HEK293 (cell line): ENCODE measurements around the gene ICAM2.

ENCODE experiments used
- CTCF ChIA-PET: fragments of 350-600 bp; formaldehyde crosslinking; extraction: SDS; loops from one replicate; lab custom pipeline; 2021; ENCODE audit warnings: antibody characterized with exemption; lab: Yijun Ruan, JAX
- POLR2A ChIA-PET: fragments of 300-600 bp; formaldehyde crosslinking; extraction: SDS; loops from one replicate; lab custom pipeline; 2020; ENCODE audit warnings: antibody characterized with exemption, inconsistent platforms; lab: Yijun Ruan, JAX
- H3K27ac ChIP-seq: fragments of 200-500 bp; sonication (Bioruptor generic); 2 replicates; pipeline ENCODE4 v1.5.1; 2014; ENCODE audit warnings: low read depth, low read length, control low read depth, inconsistent platforms; ENCODE audit errors: extremely low read depth
- H3K36me3 ChIP-seq, 2 experiments: fragments of 200-500 bp in 1 of 2; sonication (Bioruptor generic) in 1 of 2; 1 replicate in 1 of 2; 2 replicates in 1 of 2; pipeline ENCODE4 v1.5.1; 2014 to 2017; ENCODE audit warnings: inconsistent platforms in 2 of 2, low read length in 2 of 2; ENCODE audit not compliant: control insufficient read depth in 2 of 2, insufficient read depth in 1 of 2
- H3K4me1 ChIP-seq: fragments of 200-500 bp; sonication (Bioruptor generic); 2 replicates; pipeline ENCODE4 v1.5.1; 2014; ENCODE audit warnings: mild to moderate bottlenecking, low read length, inconsistent platforms; ENCODE audit not compliant: control insufficient read depth, insufficient read depth
- H3K4me3 ChIP-seq: 2 replicates; pipeline ENCODE4 v1.5.1; 2011; ENCODE audit warnings: low read depth, mild to moderate bottlenecking, control low read depth, low read length, moderate library complexity
- H3K9me3 ChIP-seq: fragments of 200-500 bp; sonication (Bioruptor generic); 2 replicates; pipeline ENCODE4 v1.5.1; 2014; ENCODE audit warnings: low read depth, low read length, inconsistent platforms; ENCODE audit not compliant: control insufficient read depth, insufficient read depth
- BCL11B ChIP-seq: fragments of 450-650 bp; formaldehyde crosslinking; IDR thresholded peaks from 2 replicates; pipeline ENCODE4 v1.5.1; 2016; ENCODE audit warnings: low read depth, missing biosample characterization, missing genetic modification characterization
- GLI2 ChIP-seq: fragments of 450-650 bp; formaldehyde crosslinking; IDR thresholded peaks from 2 replicates; pipeline ENCODE4; 2017; ENCODE audit warnings: missing biosample characterization, missing genetic modification characterization, low read depth, borderline replicate concordance
- SALL2 ChIP-seq: fragments of 450-650 bp; formaldehyde crosslinking; IDR thresholded peaks from 2 replicates; pipeline ENCODE4 v1.5.0; 2017; ENCODE audit warnings: missing biosample characterization, mild to moderate bottlenecking, missing genetic modification characterization, borderline replicate concordance
- ZBTB17 ChIP-seq: fragments of 450-650 bp; formaldehyde crosslinking; IDR thresholded peaks from 2 replicates; pipeline ENCODE4 v1.5.1; 2016; ENCODE audit warnings: missing biosample characterization, missing genetic modification characterization
- ZNF114 ChIP-seq: fragments of 450-650 bp; formaldehyde crosslinking; IDR thresholded peaks from 2 replicates; pipeline ENCODE4 v1.5.0; 2017; ENCODE audit warnings: missing biosample characterization, missing genetic modification characterization
- ZNF121 ChIP-seq: fragments of 450-650 bp; formaldehyde crosslinking; IDR thresholded peaks from 2 replicates; pipeline ENCODE4 v1.5.1; 2016; ENCODE audit warnings: missing biosample characterization, missing genetic modification characterization
- ZNF148 ChIP-seq: fragments of 450-650 bp; formaldehyde crosslinking; IDR thresholded peaks from 2 replicates; pipeline ENCODE4 v1.5.0; 2017; ENCODE audit warnings: missing biosample characterization, missing genetic modification characterization, borderline replicate concordance
- ZNF157 ChIP-seq: fragments of 450-650 bp; formaldehyde crosslinking; IDR thresholded peaks from 2 replicates; pipeline ENCODE4 v1.5.1; 2016; ENCODE audit warnings: missing biosample characterization, missing genetic modification characterization
- ZNF239 ChIP-seq: fragments of 450-650 bp; formaldehyde crosslinking; IDR thresholded peaks from 2 replicates; pipeline ENCODE4 v1.5.1; 2016; ENCODE audit warnings: missing biosample characterization, missing genetic modification characterization
- ZNF302 ChIP-seq: fragments of 450-650 bp; formaldehyde crosslinking; IDR thresholded peaks from 2 replicates; pipeline ENCODE4 v1.5.1; 2016; ENCODE audit warnings: missing biosample characterization, missing genetic modification characterization, low read depth
- ZNF416 ChIP-seq: fragments of 450-650 bp; formaldehyde crosslinking; IDR thresholded peaks from 2 replicates; pipeline ENCODE4 v1.5.1; 2016; ENCODE audit warnings: missing biosample characterization, missing genetic modification characterization
- ZNF548 ChIP-seq: fragments of 450-650 bp; formaldehyde crosslinking; IDR thresholded peaks from 2 replicates; pipeline ENCODE4 v1.5.1; 2016; ENCODE audit warnings: missing biosample characterization, missing genetic modification characterization
- ZNF558 ChIP-seq: fragments of 450-650 bp; formaldehyde crosslinking; IDR thresholded peaks from 2 replicates; pipeline ENCODE4 v1.5.1; 2016; ENCODE audit warnings: missing biosample characterization, missing genetic modification characterization
- ZNF670 ChIP-seq: fragments of 450-650 bp; formaldehyde crosslinking; IDR thresholded peaks from 2 replicates; pipeline ENCODE4 v1.5.1; 2016; ENCODE audit warnings: missing biosample characterization, missing genetic modification characterization, low read depth
- ZNF704 ChIP-seq: fragments of 450-650 bp; formaldehyde crosslinking; IDR thresholded peaks from 2 replicates; pipeline ENCODE4 v1.5.1; 2016; ENCODE audit warnings: missing biosample characterization, missing genetic modification characterization
- ZNF776 ChIP-seq: fragments of 450-650 bp; formaldehyde crosslinking; IDR thresholded peaks from 2 replicates; pipeline ENCODE4 v1.5.0; 2017; ENCODE audit warnings: missing biosample characterization, missing genetic modification characterization, borderline replicate concordance
- ZSCAN18 ChIP-seq: fragments of 450-650 bp; formaldehyde crosslinking; IDR thresholded peaks from 2 replicates; pipeline ENCODE4 v1.5.1; 2016; ENCODE audit warnings: missing biosample characterization, missing genetic modification characterization
- TF ChIP-seq, protein P1 (sequence below): fragments of 450-650 bp; formaldehyde crosslinking; IDR thresholded peaks from 2 replicates; pipeline ENCODE4 v1.5.1; 2016; ENCODE audit warnings: missing biosample characterization, missing genetic modification characterization, borderline replicate concordance
- TF ChIP-seq, protein P2 (sequence below): fragments of 450-650 bp; formaldehyde crosslinking; IDR thresholded peaks from 2 replicates; pipeline ENCODE4 v1.5.1; 2016; ENCODE audit warnings: missing biosample characterization, missing genetic modification characterization, low read depth
- TF ChIP-seq, protein P3 (sequence below): fragments of 450-650 bp; formaldehyde crosslinking; optimal IDR thresholded peaks from 2 replicates; pipeline ENCODE3; 2016; ENCODE audit warnings: missing biosample characterization, mild to moderate bottlenecking, missing genetic modification characterization
- TF ChIP-seq, protein P4 (sequence below): sonication (generic); formaldehyde crosslinking; IDR thresholded peaks from 2 replicates; pipeline ENCODE4 v1.8.1; 2022; ENCODE audit warnings: mild to moderate bottlenecking, moderate library complexity, missing genetic modification reagents

Gene ICAM2

DNA sequence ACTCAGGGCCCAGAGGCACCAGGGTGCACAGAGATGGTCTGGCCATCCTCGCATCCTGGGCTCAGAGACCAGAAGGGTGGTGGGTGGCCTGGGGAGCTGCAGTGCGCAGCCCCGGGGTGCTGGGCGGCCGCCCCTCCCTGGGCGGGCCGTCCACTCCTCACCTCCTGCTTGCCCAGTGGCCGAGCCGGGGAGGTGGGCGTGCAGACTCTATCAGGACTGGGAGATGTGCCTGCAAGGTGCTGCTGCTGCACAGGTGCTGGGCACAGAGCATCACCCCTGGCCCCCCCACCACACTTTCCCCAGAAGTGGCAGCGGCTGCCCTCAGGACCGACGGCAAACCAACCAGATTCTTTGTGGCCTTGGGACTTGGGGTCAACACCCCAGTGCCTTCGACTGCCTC is 47.6 kb downstream of the ICAM2 start, which contains the start of gene SCN4A (continued):
- TF ChIP-seq ZSCAN18 = no peak
- TF ChIP-seq, protein P1, sequence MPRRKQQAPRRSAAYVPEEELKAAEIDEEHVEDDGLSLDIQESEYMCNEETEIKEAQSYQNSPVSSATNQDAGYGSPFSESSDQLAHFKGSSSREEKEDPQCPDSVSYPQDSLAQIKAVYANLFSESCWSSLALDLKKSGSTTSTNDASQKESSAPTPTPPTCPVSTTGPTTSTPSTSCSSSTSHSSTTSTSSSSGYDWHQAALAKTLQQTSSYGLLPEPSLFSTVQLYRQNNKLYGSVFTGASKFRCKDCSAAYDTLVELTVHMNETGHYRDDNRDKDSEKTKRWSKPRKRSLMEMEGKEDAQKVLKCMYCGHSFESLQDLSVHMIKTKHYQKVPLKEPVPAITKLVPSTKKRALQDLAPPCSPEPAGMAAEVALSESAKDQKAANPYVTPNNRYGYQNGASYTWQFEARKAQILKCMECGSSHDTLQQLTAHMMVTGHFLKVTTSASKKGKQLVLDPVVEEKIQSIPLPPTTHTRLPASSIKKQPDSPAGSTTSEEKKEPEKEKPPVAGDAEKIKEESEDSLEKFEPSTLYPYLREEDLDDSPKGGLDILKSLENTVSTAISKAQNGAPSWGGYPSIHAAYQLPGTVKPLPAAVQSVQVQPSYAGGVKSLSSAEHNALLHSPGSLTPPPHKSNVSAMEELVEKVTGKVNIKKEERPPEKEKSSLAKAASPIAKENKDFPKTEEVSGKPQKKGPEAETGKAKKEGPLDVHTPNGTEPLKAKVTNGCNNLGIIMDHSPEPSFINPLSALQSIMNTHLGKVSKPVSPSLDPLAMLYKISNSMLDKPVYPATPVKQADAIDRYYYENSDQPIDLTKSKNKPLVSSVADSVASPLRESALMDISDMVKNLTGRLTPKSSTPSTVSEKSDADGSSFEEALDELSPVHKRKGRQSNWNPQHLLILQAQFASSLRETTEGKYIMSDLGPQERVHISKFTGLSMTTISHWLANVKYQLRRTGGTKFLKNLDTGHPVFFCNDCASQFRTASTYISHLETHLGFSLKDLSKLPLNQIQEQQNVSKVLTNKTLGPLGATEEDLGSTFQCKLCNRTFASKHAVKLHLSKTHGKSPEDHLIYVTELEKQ (tag by site-specific recombination) = no peak
- TF ChIP-seq ZNF776 (tag by site-specific recombination) = no peak
- TF ChIP-seq ZNF157 (tag by site-specific recombination) = no peak
- TF ChIP-seq ZNF558 (tag by site-specific recombination) = no peak
- TF ChIP-seq BCL11B (tag by site-specific recombination) = no peak
- no peak for TF ChIP-seq ZNF239 (tag by site-specific recombination)

DNA sequence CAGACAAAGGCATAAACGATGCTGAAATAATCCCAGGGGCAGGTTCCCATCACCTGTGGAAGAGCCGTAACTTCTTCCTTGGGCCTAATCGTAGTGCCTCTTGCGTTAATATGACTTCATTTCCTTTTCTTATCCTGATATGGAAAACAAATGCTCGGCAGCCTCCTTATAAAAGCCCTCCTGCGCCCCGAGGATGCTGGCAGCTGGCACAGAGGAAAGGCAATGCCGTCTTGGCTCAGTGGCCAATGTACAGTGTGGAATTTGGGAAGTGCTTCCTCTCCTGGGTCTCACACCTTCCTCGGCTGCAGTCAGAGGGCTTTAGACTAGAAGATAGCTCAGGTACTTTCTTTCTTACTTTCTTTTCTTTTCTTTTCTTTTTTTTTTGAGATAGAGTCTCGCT is 51.2 kb downstream of the ICAM2 start:
- no peaks in the 10 kb centered on the region for H3K36me3 ChIP-seq
- CTCF ChIA-PET = interaction anchor here (1.2 to 1.5 kb wide), 3 partner anchors 23 to 57 kb away, joined by 3 to 5 read pairs (median 3); no protein-coding TSS in a partner anchor
- no peaks in the 10 kb centered on the region for H3K4me1 ChIP-seq
- H3K27ac ChIP-seq = no peak overlapping the region
- no peaks in the 10 kb centered on the region for H3K9me3 ChIP-seq
- no peak overlapping the region for H3K4me3 ChIP-seq
- no peak for TF ChIP-seq ZNF704
- no peak for TF ChIP-seq ZNF302 (tag by site-specific recombination)
- TF ChIP-seq SALL2 (tag by site-specific recombination) = no peak
- no peak for TF ChIP-seq ZNF121 (tag by site-specific recombination)
- no peak for TF ChIP-seq ZNF670
- TF ChIP-seq, protein P2, sequence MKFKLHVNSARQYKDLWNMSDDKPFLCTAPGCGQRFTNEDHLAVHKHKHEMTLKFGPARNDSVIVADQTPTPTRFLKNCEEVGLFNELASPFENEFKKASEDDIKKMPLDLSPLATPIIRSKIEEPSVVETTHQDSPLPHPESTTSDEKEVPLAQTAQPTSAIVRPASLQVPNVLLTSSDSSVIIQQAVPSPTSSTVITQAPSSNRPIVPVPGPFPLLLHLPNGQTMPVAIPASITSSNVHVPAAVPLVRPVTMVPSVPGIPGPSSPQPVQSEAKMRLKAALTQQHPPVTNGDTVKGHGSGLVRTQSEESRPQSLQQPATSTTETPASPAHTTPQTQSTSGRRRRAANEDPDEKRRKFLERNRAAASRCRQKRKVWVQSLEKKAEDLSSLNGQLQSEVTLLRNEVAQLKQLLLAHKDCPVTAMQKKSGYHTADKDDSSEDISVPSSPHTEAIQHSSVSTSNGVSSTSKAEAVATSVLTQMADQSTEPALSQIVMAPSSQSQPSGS (tag by site-specific recombination) = no peak
- no peak for TF ChIP-seq ZNF416 (tag by site-specific recombination)
- no peak for TF ChIP-seq ZNF548 (tag by site-specific recombination)
- TF ChIP-seq GLI2 (tag by site-specific recombination) = no peak
- TF ChIP-seq, protein P3, sequence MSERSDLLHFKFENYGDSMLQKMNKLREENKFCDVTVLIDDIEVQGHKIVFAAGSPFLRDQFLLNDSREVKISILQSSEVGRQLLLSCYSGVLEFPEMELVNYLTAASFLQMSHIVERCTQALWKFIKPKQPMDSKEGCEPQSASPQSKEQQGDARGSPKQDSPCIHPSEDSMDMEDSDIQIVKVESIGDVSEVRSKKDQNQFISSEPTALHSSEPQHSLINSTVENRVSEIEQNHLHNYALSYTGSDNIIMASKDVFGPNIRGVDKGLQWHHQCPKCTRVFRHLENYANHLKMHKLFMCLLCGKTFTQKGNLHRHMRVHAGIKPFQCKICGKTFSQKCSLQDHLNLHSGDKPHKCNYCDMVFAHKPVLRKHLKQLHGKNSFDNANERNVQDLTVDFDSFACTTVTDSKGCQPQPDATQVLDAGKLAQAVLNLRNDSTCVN (tag by site-specific recombination) = no peak
- TF ChIP-seq, protein P4, sequence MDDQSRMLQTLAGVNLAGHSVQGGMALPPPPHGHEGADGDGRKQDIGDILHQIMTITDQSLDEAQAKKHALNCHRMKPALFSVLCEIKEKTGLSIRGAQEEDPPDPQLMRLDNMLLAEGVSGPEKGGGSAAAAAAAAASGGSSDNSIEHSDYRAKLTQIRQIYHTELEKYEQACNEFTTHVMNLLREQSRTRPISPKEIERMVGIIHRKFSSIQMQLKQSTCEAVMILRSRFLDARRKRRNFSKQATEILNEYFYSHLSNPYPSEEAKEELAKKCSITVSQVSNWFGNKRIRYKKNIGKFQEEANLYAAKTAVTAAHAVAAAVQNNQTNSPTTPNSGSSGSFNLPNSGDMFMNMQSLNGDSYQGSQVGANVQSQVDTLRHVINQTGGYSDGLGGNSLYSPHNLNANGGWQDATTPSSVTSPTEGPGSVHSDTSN (CRISPR knock-in tag) = no peak
- no peak for TF ChIP-seq ZBTB17 (tag by site-specific recombination)
- TF ChIP-seq ZNF114 (tag by site-specific recombination) = no peak
- TF ChIP-seq ZNF148 (tag by site-specific recombination) = no peak
- POLR2A ChIA-PET = no interaction called here
